ENCODE measurements around the gene NPS.

The NPS gene

DNA sequence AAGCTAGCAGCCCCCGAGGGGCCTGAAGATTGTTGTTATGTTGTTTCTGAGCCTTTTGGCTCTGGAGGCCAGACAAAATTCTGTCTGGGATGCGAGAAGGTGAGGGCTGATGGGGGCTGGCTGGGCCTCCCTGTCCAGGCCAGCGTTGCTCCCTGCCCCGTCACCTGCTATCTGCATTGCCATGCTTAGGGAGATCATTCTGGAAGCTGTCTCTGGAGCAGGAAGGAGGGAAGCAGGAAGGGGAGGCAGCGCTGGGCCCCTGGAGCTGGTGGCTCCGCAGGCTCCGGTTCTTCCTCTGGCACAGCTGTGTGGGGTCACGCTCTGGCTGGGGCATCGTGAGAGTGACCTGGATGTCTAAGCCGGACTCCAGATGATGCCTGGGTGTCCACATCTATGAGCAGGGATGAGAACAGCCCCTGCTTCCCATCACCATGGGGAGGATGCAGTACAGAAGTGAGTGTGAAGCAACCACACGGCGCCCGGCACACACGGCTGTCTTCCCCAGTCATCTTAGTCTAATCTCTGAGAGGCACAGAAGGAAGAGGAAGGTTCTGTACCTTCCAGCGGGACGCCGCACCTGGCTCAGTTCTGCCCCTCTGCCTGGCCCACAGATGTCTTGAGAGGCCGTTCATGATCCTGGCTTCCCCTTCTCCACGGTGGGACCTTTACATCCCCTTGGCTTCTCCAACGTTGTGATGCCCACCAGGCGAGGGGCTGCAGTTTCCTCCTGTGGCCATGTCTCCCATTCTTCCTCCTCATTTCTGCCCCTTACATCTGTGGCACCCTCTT, 11.9 kb upstream of the NPS start:
- no peaks in the 10 kb centered on the region for H3K79me2 ChIP-seq (ENCODE audit: control insufficient read depth, insufficient read depth, low read length, poor library complexity)
- H3K4me3 ChIP-seq (ENCODE audit: low read depth, low read length) = no peak overlapping the region
- no peaks in the 10 kb centered on the region for H3K4me1 ChIP-seq (ENCODE audit: control insufficient read depth in 1 of 2, insufficient read depth in 2 of 2, low read length in 2 of 2)
- no peak overlapping the region for H3K14ac ChIP-seq (ENCODE audit: low read length)
- H4K8ac ChIP-seq (ENCODE audit: low read depth, low read length) = no peak overlapping the region
- no peaks in the 10 kb centered on the region for H3K9me3 ChIP-seq (ENCODE audit: insufficient read depth, low read depth, low read length)
- no peak overlapping the region for H2BK120ac ChIP-seq (ENCODE audit: insufficient read depth, low read length, poor library complexity)
- no peak overlapping the region for H3K4ac ChIP-seq (ENCODE audit: low read depth, low read length)
- no peaks in the 10 kb centered on the region for H3K36me3 ChIP-seq (ENCODE audit: control insufficient read depth in 1 of 2, insufficient read depth in 2 of 2, low read length in 2 of 2)
- no peaks in the 10 kb centered on the region for H3K27me3 ChIP-seq (ENCODE audit: insufficient read depth, low read length)
- no peak overlapping the region for H4K91ac ChIP-seq (ENCODE audit: low read depth, low read length)
- H4K12ac ChIP-seq (ENCODE audit: low read depth, low read length) = no peak overlapping the region
- H3K23ac ChIP-seq (ENCODE audit: low read length) = no peak overlapping the region
- no peak for DNase-seq
- H2BK5ac ChIP-seq (ENCODE audit: low read depth, low read length, poor library complexity) = no peak overlapping the region
- no peak overlapping the region for H3K27ac ChIP-seq (ENCODE audit: low read depth, low read length)
- H3K79me1 ChIP-seq (ENCODE audit: low read length) = no peaks in the 10 kb centered on the region
- H3K9ac ChIP-seq (ENCODE audit: low read length) = no peak overlapping the region
- no CpG with 5 or more reads among the region's 21 CpGs for WGBS (ENCODE audit: extremely low coverage, insufficient coverage, insufficient read length)
- no peak overlapping the region for H3K18ac ChIP-seq (ENCODE audit: low read length)
- no peak overlapping the region for H2BK12ac ChIP-seq (ENCODE audit: low read length)
- H3K4me2 ChIP-seq (ENCODE audit: low read length) = no peak overlapping the region
- H2AFZ ChIP-seq (ENCODE audit: insufficient read depth, low read length, poor library complexity) = no peak overlapping the region
- no peak overlapping the region for H2AK5ac ChIP-seq (ENCODE audit: low read length)

DNA sequence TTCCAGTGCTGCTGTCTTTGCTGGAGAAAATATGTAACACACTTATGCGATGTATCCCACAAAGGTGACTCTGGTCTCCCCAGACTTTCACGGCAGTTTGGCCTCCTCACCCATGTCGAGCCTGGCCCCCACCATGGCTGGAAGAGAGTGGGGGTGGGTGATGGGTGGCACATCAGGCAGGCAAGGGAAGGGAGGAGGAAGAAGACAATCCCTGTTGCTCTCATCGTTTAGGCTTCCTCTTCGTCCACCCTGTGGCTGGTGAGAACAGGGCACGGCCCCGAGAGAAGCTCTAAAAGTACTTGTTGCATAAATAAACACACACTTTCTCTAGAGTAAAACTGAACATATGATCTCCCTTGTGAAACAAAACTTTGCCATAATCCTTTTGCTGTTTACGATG, 11.2 kb upstream of the NPS start:
- no peak overlapping the region for H2AFZ ChIP-seq (ENCODE audit: insufficient read depth, low read length, poor library complexity)
- DNase-seq = no peak
- H3K4me1 ChIP-seq (ENCODE audit: control insufficient read depth in 1 of 2, insufficient read depth in 2 of 2, low read length in 2 of 2) = no peaks in the 10 kb centered on the region
- H3K23ac ChIP-seq (ENCODE audit: low read length) = no peak overlapping the region
- H3K27me3 ChIP-seq (ENCODE audit: insufficient read depth, low read length) = no peaks in the 10 kb centered on the region
- H3K79me2 ChIP-seq (ENCODE audit: control insufficient read depth, insufficient read depth, low read length, poor library complexity) = no peaks in the 10 kb centered on the region
- no peak overlapping the region for H2BK120ac ChIP-seq (ENCODE audit: insufficient read depth, low read length, poor library complexity)
- H3K9me3 ChIP-seq (ENCODE audit: insufficient read depth, low read depth, low read length) = no peaks in the 10 kb centered on the region
- no peak overlapping the region for H2BK5ac ChIP-seq (ENCODE audit: low read depth, low read length, poor library complexity)
- no peak overlapping the region for H2AK5ac ChIP-seq (ENCODE audit: low read length)
- no peak overlapping the region for H4K8ac ChIP-seq (ENCODE audit: low read depth, low read length)
- no peak overlapping the region for H4K91ac ChIP-seq (ENCODE audit: low read depth, low read length)
- no peak overlapping the region for H3K4ac ChIP-seq (ENCODE audit: low read depth, low read length)
- no CpG with 5 or more reads among the region's 8 CpGs for WGBS (ENCODE audit: extremely low coverage, insufficient coverage, insufficient read length)
- H4K12ac ChIP-seq (ENCODE audit: low read depth, low read length) = no peak overlapping the region
- no peak overlapping the region for H3K4me2 ChIP-seq (ENCODE audit: low read length)
- no peak overlapping the region for H3K18ac ChIP-seq (ENCODE audit: low read length)
- H3K36me3 ChIP-seq (ENCODE audit: control insufficient read depth in 1 of 2, insufficient read depth in 2 of 2, low read length in 2 of 2) = no peaks in the 10 kb centered on the region
- H3K79me1 ChIP-seq (ENCODE audit: low read length) = no peaks in the 10 kb centered on the region
- no peak overlapping the region for H3K4me3 ChIP-seq (ENCODE audit: low read depth, low read length)
- no peak overlapping the region for H3K27ac ChIP-seq (ENCODE audit: low read depth, low read length)
- no peak overlapping the region for H2BK12ac ChIP-seq (ENCODE audit: low read length)
- no peak overlapping the region for H3K9ac ChIP-seq (ENCODE audit: low read length)
- H3K14ac ChIP-seq (ENCODE audit: low read length) = no peak overlapping the region

DNA sequence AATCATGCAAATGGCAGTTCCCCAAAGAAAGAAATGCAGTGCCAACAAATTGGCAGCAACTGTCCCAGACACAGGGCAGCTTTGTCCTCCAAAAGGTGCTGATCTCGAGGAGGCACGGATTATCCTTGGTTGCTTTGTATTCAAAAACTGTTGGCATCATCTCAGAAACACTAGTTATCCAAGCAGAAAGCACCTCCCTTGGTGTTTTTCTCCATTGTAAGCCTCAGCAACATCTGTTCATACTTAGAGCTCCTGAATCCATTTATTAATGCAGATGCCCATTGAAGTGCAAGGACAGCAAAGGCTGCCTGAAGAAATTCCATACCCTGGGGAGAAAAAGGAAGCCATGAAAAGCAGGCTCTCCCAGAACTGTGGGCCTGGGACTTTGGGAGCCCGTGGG, 1.1 kb upstream of the NPS start:
- H3K4me2 ChIP-seq (ENCODE audit: low read length) = no peak overlapping the region
- no peak overlapping the region for H3K27ac ChIP-seq (ENCODE audit: low read depth, low read length)
- H3K4ac ChIP-seq (ENCODE audit: low read depth, low read length) = no peak overlapping the region
- H4K91ac ChIP-seq (ENCODE audit: low read depth, low read length) = no peak overlapping the region
- no peak overlapping the region for H4K12ac ChIP-seq (ENCODE audit: low read depth, low read length)
- no peak overlapping the region for H2AK5ac ChIP-seq (ENCODE audit: low read length)
- no peaks in the 10 kb centered on the region for H3K79me1 ChIP-seq (ENCODE audit: low read length)
- no peak overlapping the region for H3K4me3 ChIP-seq (ENCODE audit: low read depth, low read length)
- H3K79me2 ChIP-seq (ENCODE audit: control insufficient read depth, insufficient read depth, low read length, poor library complexity) = no peaks in the 10 kb centered on the region
- no peak overlapping the region for H2BK5ac ChIP-seq (ENCODE audit: low read depth, low read length, poor library complexity)
- H3K18ac ChIP-seq (ENCODE audit: low read length) = no peak overlapping the region
- H3K14ac ChIP-seq (ENCODE audit: low read length) = no peak overlapping the region
- no peaks in the 10 kb centered on the region for H3K27me3 ChIP-seq (ENCODE audit: insufficient read depth, low read length)
- no peak overlapping the region for H4K8ac ChIP-seq (ENCODE audit: low read depth, low read length)
- H2BK12ac ChIP-seq (ENCODE audit: low read length) = no peak overlapping the region
- H3K36me3 ChIP-seq (ENCODE audit: control insufficient read depth in 1 of 2, insufficient read depth in 2 of 2, low read length in 2 of 2) = no peaks in the 10 kb centered on the region
- H3K4me1 ChIP-seq (ENCODE audit: control insufficient read depth in 1 of 2, insufficient read depth in 2 of 2, low read length in 2 of 2) = no peaks in the 10 kb centered on the region
- no peak for DNase-seq
- no peak overlapping the region for H3K23ac ChIP-seq (ENCODE audit: low read length)
- no peak overlapping the region for H3K9ac ChIP-seq (ENCODE audit: low read length)
- H2AFZ ChIP-seq (ENCODE audit: insufficient read depth, low read length, poor library complexity) = no peak overlapping the region
- no CpG with 5 or more reads among the region's 3 CpGs for WGBS (ENCODE audit: extremely low coverage, insufficient coverage, insufficient read length)
- no peak overlapping the region for H2BK120ac ChIP-seq (ENCODE audit: insufficient read depth, low read length, poor library complexity)
- no peaks in the 10 kb centered on the region for H3K9me3 ChIP-seq (ENCODE audit: insufficient read depth, low read depth, low read length)

DNA sequence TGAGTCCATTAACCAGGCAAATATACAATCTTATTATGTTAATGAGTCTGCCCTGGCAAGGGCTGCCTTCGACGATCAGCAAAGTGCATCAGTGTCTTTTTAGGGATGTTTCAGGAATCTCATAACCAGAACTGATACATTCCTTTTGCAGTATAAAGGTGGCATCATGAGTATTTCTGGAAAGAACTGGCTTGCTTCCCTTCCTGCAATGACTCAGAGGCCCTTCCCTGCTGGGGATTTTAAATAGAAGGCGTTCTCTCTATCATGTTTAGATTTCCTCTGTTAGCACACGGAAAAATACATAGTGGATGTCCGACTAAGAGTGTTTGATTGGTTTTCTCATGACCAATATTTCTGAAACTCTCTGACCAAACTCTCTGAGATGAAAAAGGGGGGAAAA, 1.8 kb downstream of the NPS start:
- Histone ChIP-seq H3K27ac (ENCODE audit: low read depth, low read length) (no peak overlapping the region), H3K4ac (ENCODE audit: low read depth, low read length) (no peak overlapping the region), H4K12ac (ENCODE audit: low read depth, low read length) (no peak overlapping the region), H2BK12ac (ENCODE audit: low read length) (no peak overlapping the region), H2BK120ac (ENCODE audit: insufficient read depth, low read length, poor library complexity) (no peak overlapping the region), H3K4me1 (ENCODE audit: control insufficient read depth in 1 of 2, insufficient read depth in 2 of 2, low read length in 2 of 2) (no peaks in the 10 kb centered on the region), H4K91ac (ENCODE audit: low read depth, low read length) (no peak overlapping the region), H3K18ac (ENCODE audit: low read length) (no peak overlapping the region), H3K4me3 (ENCODE audit: low read depth, low read length) (no peak overlapping the region), H3K4me2 (ENCODE audit: low read length) (no peak overlapping the region), H3K27me3 (ENCODE audit: insufficient read depth, low read length) (no peaks in the 10 kb centered on the region), H2AK5ac (ENCODE audit: low read length) (no peak overlapping the region), H3K9ac (ENCODE audit: low read length) (no peak overlapping the region), H2AFZ (ENCODE audit: insufficient read depth, low read length, poor library complexity) (no peak overlapping the region), H3K79me2 (ENCODE audit: control insufficient read depth, insufficient read depth, low read length, poor library complexity) (no peaks in the 10 kb centered on the region), H3K36me3 (ENCODE audit: control insufficient read depth in 1 of 2, insufficient read depth in 2 of 2, low read length in 2 of 2) (no peaks in the 10 kb centered on the region), H3K79me1 (ENCODE audit: low read length) (no peaks in the 10 kb centered on the region), H3K23ac (ENCODE audit: low read length) (no peak overlapping the region), H3K14ac (ENCODE audit: low read length) (no peak overlapping the region), H3K9me3 (ENCODE audit: insufficient read depth, low read depth, low read length) (no peaks in the 10 kb centered on the region), H2BK5ac (ENCODE audit: low read depth, low read length, poor library complexity) (no peak overlapping the region), H4K8ac (ENCODE audit: low read depth, low read length) (no peak overlapping the region)
- no CpG with 5 or more reads among the region's 5 CpGs for WGBS (ENCODE audit: extremely low coverage, insufficient coverage, insufficient read length)
- DNase-seq = no peak

Measured in trophoblast cell (in vitro differentiated cells and primary cell).